ENCODE measurements around the gene PIGQ. TPM values are rescaled to one million over a fixed set of nuclear protein-coding genes. Genes with fewer than 3 reads are reported as not detected.
A peak's percentile ranks its signal among the peaks of the same experiment; 100 is the strongest.

The PIGQ gene
- total RNA-seq, 1 donor from 2014 or later = 9.9 TPM

DNA sequence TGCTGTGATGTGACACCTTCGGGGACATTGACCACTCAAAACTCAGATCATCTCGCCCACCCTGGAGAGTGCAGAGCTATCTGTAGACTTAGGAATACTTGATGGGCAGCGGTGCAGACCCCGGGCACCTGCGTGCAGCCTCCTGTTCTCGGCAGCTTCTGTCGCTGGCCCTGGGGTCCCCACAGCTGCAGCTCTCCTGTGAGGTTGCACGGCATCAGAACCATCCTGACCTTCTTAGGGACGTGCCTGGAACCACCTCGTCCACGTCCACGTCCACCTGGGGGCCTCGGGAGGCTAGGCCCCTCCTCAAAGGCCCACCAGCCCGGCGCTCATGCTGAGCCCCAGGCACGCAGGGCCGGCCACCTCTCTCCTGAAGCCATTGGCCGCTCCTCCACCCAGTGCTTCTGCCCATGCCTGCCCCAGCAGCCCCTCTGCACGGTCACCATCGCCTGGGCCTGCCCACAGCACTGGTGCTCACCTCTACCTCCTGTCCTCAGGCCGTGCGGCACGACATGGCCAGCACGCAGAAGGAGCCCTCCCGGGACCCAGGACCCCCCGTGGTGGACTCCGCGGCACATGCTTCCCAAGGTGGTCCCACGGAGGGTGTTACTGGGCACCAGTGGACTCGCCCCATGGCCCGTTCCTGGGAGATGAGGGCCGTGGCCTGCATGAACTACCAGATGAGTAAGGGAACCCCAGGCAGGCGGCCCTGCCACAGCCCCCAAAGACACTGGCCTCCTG lies 58.7 kb downstream of the PIGQ start:
- no peak for DNase-seq

DNA sequence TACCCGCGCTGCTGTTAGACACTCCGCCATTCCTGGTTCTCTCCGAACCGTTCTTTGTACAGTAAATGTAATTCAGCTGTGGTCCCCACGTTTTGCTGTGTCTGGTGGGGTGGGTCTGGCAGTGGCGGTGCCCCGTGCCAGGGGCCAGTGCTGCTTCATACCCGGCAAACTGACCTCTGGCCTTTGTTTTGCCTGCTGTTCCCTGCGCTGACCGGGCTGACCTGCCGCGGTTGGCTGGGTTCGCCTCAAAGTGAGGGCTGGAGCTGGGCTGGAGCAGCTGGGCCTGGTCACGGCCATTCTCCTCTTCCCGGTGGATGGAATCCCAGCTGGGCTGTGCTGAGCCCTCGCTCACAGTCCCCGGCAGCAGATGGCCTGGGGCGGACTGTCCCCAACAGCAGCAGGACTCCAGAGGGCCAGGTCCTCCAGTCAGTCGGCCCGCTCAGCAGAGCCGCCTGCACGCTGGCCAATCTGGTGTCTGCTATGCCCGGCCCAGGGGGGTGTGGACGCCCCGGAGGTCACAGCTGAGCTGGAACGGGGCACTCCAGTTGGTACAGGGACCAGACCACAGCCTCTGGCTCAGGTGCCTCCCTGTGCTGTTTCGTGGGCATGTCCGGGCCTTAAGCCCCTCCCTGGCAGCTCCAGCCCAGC lies 59.5 kb downstream of the PIGQ start:
- DNase-seq = peak; percentile 88

DNA sequence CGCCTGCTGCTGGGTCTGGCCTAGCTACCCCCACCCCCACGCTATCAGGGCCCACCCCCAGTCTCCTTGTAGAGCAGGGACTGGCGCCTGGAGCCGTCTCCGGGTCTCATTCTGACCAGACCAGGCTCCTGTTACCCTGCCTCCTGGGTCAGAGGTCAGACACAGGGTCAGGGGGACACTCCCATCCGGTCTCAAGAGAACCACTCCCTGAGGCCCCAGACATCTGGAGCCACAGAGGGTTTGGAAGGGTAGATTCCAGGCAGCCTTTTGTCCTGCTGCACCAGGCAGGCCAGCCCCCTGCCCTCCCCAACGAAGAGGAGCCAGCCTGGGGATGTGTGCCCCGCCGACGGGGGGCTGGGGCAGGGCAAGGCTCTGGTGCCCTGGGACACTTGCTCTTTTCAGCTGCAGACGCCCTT lies 60.1 kb downstream of the PIGQ start:
- no peak for DNase-seq

DNA sequence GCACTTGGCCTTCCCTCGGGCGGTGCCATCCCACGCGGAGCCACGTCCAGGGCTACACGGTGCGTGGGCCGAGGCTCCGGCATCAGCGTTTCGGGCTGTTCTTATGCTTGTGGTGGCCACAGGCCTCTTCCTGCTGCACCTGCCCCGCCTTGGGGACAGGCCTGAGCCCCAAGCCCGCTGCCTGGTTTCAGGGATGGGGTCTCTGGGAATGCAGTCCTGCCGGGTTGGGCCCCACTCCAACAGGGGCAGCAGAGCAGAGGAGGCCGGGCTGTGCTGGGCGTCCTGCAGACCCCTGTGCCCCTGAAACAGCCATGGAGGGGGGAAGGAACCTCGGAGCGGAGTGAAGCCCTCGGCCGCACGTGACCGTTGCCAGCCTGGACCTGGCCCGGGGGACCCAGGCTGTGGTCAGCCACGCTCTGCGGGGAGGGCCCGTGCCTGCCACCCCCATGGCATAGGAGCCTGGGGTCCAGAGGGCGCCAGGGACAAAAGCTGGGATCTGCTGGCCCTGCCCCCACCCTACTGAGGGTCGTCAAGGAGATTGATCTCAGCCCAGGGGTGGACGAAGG lies 60.6 kb downstream of the PIGQ start:
- DNase-seq = no peak

DNA sequence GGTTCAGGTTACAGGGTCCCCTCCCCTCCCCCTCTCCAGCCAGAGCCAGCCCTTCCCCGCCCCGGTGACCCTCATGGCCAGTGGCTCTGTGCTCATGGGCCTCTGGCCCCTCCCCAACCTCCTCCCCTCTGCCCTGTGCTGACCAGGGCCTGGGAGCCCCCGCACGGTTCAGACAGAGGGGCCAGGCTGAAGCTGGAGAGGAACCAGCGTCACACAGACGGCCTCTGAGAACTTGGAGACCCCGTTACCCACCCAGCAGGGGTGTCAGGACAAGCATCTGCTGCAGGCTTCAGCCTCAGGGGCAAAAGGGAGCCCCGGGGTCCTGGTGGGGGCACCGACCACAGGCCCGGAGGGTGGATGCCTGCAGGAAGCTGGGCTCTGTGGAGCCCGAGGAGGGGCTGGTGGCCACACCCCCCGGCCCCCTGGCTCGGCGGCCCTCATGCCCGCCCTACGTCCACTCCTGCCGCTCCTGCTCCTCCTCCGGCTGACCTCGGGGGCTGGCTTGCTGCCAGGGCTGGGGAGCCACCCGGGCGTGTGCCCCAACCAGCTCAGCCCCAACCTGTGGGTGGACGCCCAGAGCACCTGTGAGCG lies 61.1 kb downstream of the PIGQ start, which contains the start of gene WFIKKN1:
Gene WFIKKN1, plus strand, starts transcription at position 171 of the 591 bp plus-strand sequence. Its CDS starts 269 bp downstream, at position 440.
- DNase-seq = no peak

DNA sequence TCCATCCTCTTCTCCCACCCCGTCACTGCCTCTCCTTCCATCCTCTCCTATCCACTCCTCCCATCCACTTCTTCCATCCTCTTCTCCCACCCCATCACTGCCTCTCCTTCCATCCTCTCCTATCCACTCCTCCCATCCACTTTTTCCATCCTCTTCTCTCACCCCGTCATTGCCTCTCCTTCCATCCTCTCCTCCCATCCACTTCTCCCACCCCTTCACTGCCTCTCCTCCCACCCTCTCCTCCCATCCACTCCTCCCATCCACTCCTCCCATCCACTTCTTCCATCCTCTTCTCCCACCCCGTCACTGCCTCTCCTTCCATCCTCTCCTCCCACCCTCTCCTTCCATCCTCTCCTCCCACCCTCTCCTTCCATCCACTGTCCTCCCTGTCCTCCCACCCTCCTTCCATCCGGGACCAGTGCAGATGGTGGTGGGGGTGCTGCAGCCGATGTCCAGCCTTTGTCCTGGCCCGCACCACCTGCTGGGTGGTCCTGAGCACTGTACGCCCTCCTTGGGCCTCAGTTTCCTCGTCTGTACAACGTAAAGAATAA lies 62.1 kb downstream of the PIGQ start:
- DNase-seq = no peak

DNA sequence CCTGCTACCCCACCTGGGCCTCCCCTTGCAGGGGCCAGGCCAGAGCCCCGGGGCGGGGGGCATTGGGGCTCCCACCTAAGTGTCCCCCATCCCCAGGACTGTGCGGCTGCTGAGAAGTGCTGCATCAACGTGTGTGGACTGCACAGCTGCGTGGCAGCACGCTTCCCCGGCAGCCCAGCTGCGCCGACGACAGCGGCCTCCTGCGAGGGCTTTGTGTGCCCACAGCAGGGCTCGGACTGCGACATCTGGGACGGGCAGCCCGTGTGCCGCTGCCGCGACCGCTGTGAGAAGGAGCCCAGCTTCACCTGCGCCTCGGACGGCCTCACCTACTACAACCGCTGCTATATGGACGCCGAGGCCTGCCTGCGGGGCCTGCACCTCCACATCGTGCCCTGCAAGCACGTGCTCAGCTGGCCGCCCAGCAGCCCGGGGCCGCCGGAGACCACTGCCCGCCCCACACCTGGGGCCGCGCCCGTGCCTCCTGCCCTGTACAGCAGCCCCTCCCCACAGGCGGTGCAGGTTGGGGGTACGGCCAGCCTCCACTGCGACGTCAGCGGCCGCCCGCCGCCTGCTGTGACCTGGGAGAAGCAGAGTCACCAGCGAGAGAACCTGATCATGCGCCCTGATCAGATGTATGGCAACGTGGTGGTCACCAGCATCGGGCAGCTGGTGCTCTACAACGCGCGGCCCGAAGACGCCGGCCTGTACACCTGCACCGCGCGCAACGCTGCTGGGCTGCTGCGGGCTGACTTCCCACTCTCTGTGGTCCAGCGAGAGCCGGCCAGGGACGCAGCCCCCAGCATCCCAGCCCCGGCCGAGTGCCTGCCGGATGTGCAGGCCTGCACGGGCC lies 62.9 kb downstream of the PIGQ start:
- no peak for DNase-seq

DNA sequence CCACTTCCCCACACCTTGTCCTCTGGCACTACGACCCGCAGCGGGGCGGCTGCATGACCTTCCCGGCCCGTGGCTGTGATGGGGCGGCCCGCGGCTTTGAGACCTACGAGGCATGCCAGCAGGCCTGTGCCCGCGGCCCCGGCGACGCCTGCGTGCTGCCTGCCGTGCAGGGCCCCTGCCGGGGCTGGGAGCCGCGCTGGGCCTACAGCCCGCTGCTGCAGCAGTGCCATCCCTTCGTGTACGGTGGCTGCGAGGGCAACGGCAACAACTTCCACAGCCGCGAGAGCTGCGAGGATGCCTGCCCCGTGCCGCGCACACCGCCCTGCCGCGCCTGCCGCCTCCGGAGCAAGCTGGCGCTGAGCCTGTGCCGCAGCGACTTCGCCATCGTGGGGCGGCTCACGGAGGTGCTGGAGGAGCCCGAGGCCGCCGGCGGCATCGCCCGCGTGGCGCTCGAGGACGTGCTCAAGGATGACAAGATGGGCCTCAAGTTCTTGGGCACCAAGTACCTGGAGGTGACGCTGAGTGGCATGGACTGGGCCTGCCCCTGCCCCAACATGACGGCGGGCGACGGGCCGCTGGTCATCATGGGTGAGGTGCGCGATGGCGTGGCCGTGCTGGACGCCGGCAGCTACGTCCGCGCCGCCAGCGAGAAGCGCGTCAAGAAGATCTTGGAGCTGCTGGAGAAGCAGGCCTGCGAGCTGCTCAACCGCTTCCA lies 63.7 kb downstream of the PIGQ start:
- DNase-seq = no peak

Small RNAs within 50 kb of the gene (small RNA-seq; reads per million reads assigned to genes)
- gene MIR3176 (ENCODE audit: low replicate concordance) (1.2 reads per million, percentile 87 among the genes with 10 or more reads in this experiment), gene MIR5587 (ENCODE audit: low replicate concordance) (not detected), gene Z98883.1 (ENCODE audit: low replicate concordance) (not detected)

Other genes with a start within 250 kb of the PIGQ start
- 18.3 TPM for gene AXIN1, start 217.2 kb upstream of the PIGQ start, total RNA-seq
- gene MRPL28, start 199.4 kb upstream of the PIGQ start, total RNA-seq = 41.7 TPM
- gene PGAP6, start 188.0 kb upstream of the PIGQ start, total RNA-seq = 29.6 TPM
- 22.8 TPM for gene NME4, start 172.8 kb upstream of the PIGQ start, total RNA-seq
- 14.1 TPM for gene DECR2, start 168.1 kb upstream of the PIGQ start, total RNA-seq
- gene RAB11FIP3, start 144.3 kb upstream of the PIGQ start, total RNA-seq = 39.2 TPM
- gene CAPN15, start 42.3 kb upstream of the PIGQ start, total RNA-seq = 23.7 TPM
- not detected for gene PRR35, start 9.6 kb upstream of the PIGQ start, total RNA-seq
- 0.41 TPM for gene NHLRC4, start 3.0 kb upstream of the PIGQ start, total RNA-seq
- gene RAB40C, start 20.1 kb downstream of the PIGQ start, total RNA-seq = 18.2 TPM
- not detected for gene WFIKKN1, start 61.0 kb downstream of the PIGQ start, total RNA-seq
- 36.6 TPM for gene METTL26, start 66.3 kb downstream of the PIGQ start, total RNA-seq
- gene MCRIP2, start 71.9 kb downstream of the PIGQ start, total RNA-seq = 19.7 TPM
- gene WDR90, start 79.4 kb downstream of the PIGQ start, total RNA-seq = 17.1 TPM
- gene RHOT2, start 98.2 kb downstream of the PIGQ start, total RNA-seq = 34.8 TPM
- 1.2 TPM for gene RHBDL1, start 105.7 kb downstream of the PIGQ start, total RNA-seq
- gene STUB1, start 110.4 kb downstream of the PIGQ start, total RNA-seq = 88.1 TPM
- gene JMJD8, start 114.4 kb downstream of the PIGQ start, total RNA-seq = 26.6 TPM
- 6.7 TPM for gene WDR24, start 120.4 kb downstream of the PIGQ start, total RNA-seq
- gene FBXL16, start 135.8 kb downstream of the PIGQ start, total RNA-seq = 1.3 TPM
- gene METRN, start 145.2 kb downstream of the PIGQ start, total RNA-seq = 37.7 TPM
- gene ANTKMT, start 151.2 kb downstream of the PIGQ start, total RNA-seq = 13.4 TPM
- gene CCDC78, start 156.5 kb downstream of the PIGQ start, total RNA-seq = 1.4 TPM
- 1.5 TPM for gene HAGHL, start 157.1 kb downstream of the PIGQ start, total RNA-seq
- gene CIAO3, start 171.0 kb downstream of the PIGQ start, total RNA-seq = 36.1 TPM
- gene MSLN, start 190.8 kb downstream of the PIGQ start, total RNA-seq = 5.3 TPM
- 11.6 TPM for gene RPUSD1, start 218.4 kb downstream of the PIGQ start, total RNA-seq
- 14.9 TPM for gene CHTF18, start 218.7 kb downstream of the PIGQ start, total RNA-seq
- gene GNG13, start 230.8 kb downstream of the PIGQ start, total RNA-seq = not detected